ENCODE data around the gene EFCAB6.

Gene EFCAB6

GRCh38 chr22:43542681-43543521 lies 269.2 kb downstream of the EFCAB6 start:
- in situ Hi-C loops (cut with MboI; ENCODE audit: low pct_unique_long_range_greater_than_20kb, low sequenced_read_pairs): no loop called here
- DNase-seq: no peak

GRCh38 chr22:43541462-43542407 lies 270.4 kb downstream of the EFCAB6 start:
- DNase-seq: no peak

GRCh38 chr22:43541022-43541421 lies 271.1 kb downstream of the EFCAB6 start:
- DNase-seq: no peak
- in situ Hi-C loops (cut with MboI; ENCODE audit: low pct_unique_long_range_greater_than_20kb, low sequenced_read_pairs): no loop called here

More at GRCh38 chr22:43541462-43542407, 270.4 kb downstream of the EFCAB6 start:
- in situ Hi-C loops (cut with MboI; ENCODE audit: low pct_unique_long_range_greater_than_20kb, low sequenced_read_pairs): no loop called here

GRCh38 chr22:43540529-43540923 lies 271.6 kb downstream of the EFCAB6 start:
- in situ Hi-C loops (cut with MboI; ENCODE audit: low pct_unique_long_range_greater_than_20kb, low sequenced_read_pairs): no loop called here
- no peak for DNase-seq

- no peak for DNase-seq
- in situ Hi-C loops (cut with MboI; ENCODE audit: low pct_unique_long_range_greater_than_20kb, low sequenced_read_pairs): no loop called here
These were observed 272.3 kb downstream of the EFCAB6 start for GRCh38 chr22:43539572-43540528.

GRCh38 chr22:43537019-43537585 lies 275.0 kb downstream of the EFCAB6 start:
- in situ Hi-C loops (cut with MboI; ENCODE audit: low pct_unique_long_range_greater_than_20kb, low sequenced_read_pairs): no loop called here
- peak; percentile 9 for DNase-seq

GRCh38 chr22:43535741-43536140 lies 276.4 kb downstream of the EFCAB6 start:
- in situ Hi-C loops (cut with MboI; ENCODE audit: low pct_unique_long_range_greater_than_20kb, low sequenced_read_pairs): no loop called here
- no peak for DNase-seq

GRCh38 chr22:43535336-43535735 lies 276.8 kb downstream of the EFCAB6 start:
- DNase-seq: no peak
- in situ Hi-C loops (cut with MboI; ENCODE audit: low pct_unique_long_range_greater_than_20kb, low sequenced_read_pairs): no loop called here

GRCh38 chr22:43534916-43535315 lies 277.2 kb downstream of the EFCAB6 start:
- no peak for DNase-seq
- in situ Hi-C loops (cut with MboI; ENCODE audit: low pct_unique_long_range_greater_than_20kb, low sequenced_read_pairs): no loop called here

- no peak for DNase-seq
- in situ Hi-C loops (cut with MboI; ENCODE audit: low pct_unique_long_range_greater_than_20kb, low sequenced_read_pairs): no loop called here
These were observed 278.3 kb downstream of the EFCAB6 start for GRCh38 chr22:43533656-43534428.

GRCh38 chr22:43533156-43533530 lies 279.0 kb downstream of the EFCAB6 start:
- in situ Hi-C loops (cut with MboI; ENCODE audit: low pct_unique_long_range_greater_than_20kb, low sequenced_read_pairs): no loop called here
- no peak for DNase-seq

GRCh38 chr22:43532301-43533155 lies 279.6 kb downstream of the EFCAB6 start:
- in situ Hi-C loops (cut with MboI; ENCODE audit: low pct_unique_long_range_greater_than_20kb, low sequenced_read_pairs): no loop called here
- no peak for DNase-seq

- no peak for DNase-seq
- in situ Hi-C loops (cut with MboI; ENCODE audit: low pct_unique_long_range_greater_than_20kb, low sequenced_read_pairs): no loop called here
These were observed 280.5 kb downstream of the EFCAB6 start for GRCh38 chr22:43531651-43532050.

- DNase-seq: no peak
- in situ Hi-C loops (cut with MboI; ENCODE audit: low pct_unique_long_range_greater_than_20kb, low sequenced_read_pairs): no loop called here
These were observed 281.5 kb downstream of the EFCAB6 start for GRCh38 chr22:43530349-43531201.

- no peak for DNase-seq
- in situ Hi-C loops (cut with MboI; ENCODE audit: low pct_unique_long_range_greater_than_20kb, low sequenced_read_pairs): no loop called here
These were observed 282.2 kb downstream of the EFCAB6 start for GRCh38 chr22:43529934-43530333.

- in situ Hi-C loops (cut with MboI; ENCODE audit: low pct_unique_long_range_greater_than_20kb, low sequenced_read_pairs): no loop called here
These were observed 282.6 kb downstream of the EFCAB6 start for GRCh38 chr22:43529461-43529860.

More at GRCh38 chr22:43529461-43529860, 282.6 kb downstream of the EFCAB6 start:
- DNase-seq: no peak
